ENCODE data around the gene MEMO1.
"Not testable (repeated sequence)": the region's sequence is repeated elsewhere in the genome, so short reads cannot be mapped to it uniquely, and the experiment has no call there.

MEMO1 gene

GRCh38 chr2:31935370-31935769 is 75.4 kb downstream of the MEMO1 start:
- no peak for DNase-seq (ENCODE audit: low spot score in 2 of 2)
- in situ Hi-C loops (cut with MboI; ENCODE audit: low sequenced_read_pairs), result no loop called here

GRCh38 chr2:31933066-31933465 is 77.7 kb downstream of the MEMO1 start:
- no peak for DNase-seq (ENCODE audit: low spot score in 2 of 2)
- H3K27me3 ChIP-seq (ENCODE audit: low read depth), result no peaks in the 10 kb centered on the region

More at GRCh38 chr2:31935370-31935769, 75.4 kb downstream of the MEMO1 start:
- no peak overlapping the region for H3K4me3 ChIP-seq
- H3K4me1 ChIP-seq, result no peaks in the 10 kb centered on the region
- H3K9me3 ChIP-seq, result no peaks in the 10 kb centered on the region
- H3K27me3 ChIP-seq (ENCODE audit: low read depth), result no peaks in the 10 kb centered on the region
- no peaks in the 10 kb centered on the region for H3K36me3 ChIP-seq (replicated peaks)

GRCh38 chr2:31932589-31932988 is 78.2 kb downstream of the MEMO1 start:
- in situ Hi-C loops (cut with MboI; ENCODE audit: low sequenced_read_pairs), result no loop called here
- H3K27me3 ChIP-seq (ENCODE audit: low read depth), result no peaks in the 10 kb centered on the region
- no peaks in the 10 kb centered on the region for H3K36me3 ChIP-seq (replicated peaks)
- no peak for DNase-seq (ENCODE audit: low spot score in 2 of 2)
- H3K4me3 ChIP-seq, result no peak overlapping the region
- no peaks in the 10 kb centered on the region for H3K4me1 ChIP-seq
- no peaks in the 10 kb centered on the region for H3K9me3 ChIP-seq

More at GRCh38 chr2:31933066-31933465, 77.7 kb downstream of the MEMO1 start:
- no peak overlapping the region for H3K4me3 ChIP-seq
- in situ Hi-C loops (cut with MboI; ENCODE audit: low sequenced_read_pairs), result no loop called here
- H3K4me1 ChIP-seq, result no peaks in the 10 kb centered on the region
- H3K36me3 ChIP-seq (replicated peaks), result no peaks in the 10 kb centered on the region
- no peaks in the 10 kb centered on the region for H3K9me3 ChIP-seq

DNA sequence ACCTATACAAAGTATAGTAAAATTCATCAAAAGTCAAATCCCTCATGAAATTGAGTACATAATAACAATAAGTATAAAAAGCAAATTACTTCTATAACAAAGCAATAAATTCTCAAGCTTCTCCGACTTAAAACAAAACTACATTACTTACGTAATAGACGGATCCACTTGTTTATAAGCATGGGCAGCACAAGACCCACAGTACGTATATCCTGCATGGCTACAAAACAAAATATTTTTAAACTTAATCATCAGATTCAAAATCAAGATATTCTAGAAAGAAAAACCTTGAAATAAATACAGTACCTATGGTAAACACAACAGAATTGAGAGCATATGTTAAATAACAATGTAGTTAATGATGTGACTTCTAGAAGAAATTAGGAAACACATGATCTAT is 78.9 kb downstream of the MEMO1 start:
- no peak for DNase-seq (ENCODE audit: low spot score in 2 of 2)
- Histone ChIP-seq H3K27me3 (ENCODE audit: low read depth) (no peaks in the 10 kb centered on the region), H3K36me3 (replicated peaks) (no peaks in the 10 kb centered on the region), H3K4me1 (no peaks in the 10 kb centered on the region), H3K9me3 (no peaks in the 10 kb centered on the region), H3K4me3 (no peak overlapping the region)
- in situ Hi-C loops (cut with MboI; ENCODE audit: low sequenced_read_pairs), result no loop called here

DNA sequence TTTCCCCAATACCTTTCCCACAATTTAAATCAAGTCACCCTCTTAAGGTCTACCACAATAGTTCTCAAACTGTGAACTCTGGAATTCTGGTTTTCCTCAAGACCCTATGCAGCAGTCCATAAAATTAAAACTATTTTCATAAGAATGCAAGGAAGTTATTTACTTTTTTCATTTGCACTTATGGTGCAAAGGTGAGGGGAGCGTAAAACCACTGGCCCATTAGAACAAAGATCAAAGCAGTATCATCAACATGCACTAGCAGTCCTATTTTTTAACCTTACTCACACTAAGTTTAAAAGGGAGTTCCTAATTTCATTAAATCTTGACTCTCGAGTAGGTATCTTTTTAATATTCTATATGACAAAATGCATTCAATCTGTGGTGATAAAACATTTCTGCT is 85.3 kb downstream of the MEMO1 start:
- Histone ChIP-seq H3K27me3 (ENCODE audit: low read depth) (no peaks in the 10 kb centered on the region), H3K36me3 (replicated peaks) (no peaks in the 10 kb centered on the region), H3K9me3 (no peaks in the 10 kb centered on the region), H3K4me1 (peaks cover 25% of the 10 kb centered on the region), H3K4me3 (no peak overlapping the region)
- no peak for DNase-seq (ENCODE audit: low spot score in 2 of 2)
- in situ Hi-C loops (cut with MboI; ENCODE audit: low sequenced_read_pairs), result no loop called here

GRCh38 chr2:31923662-31924061 is 87.1 kb downstream of the MEMO1 start:
- no peak for DNase-seq (ENCODE audit: low spot score in 2 of 2)
- Histone ChIP-seq H3K9me3 (no peaks in the 10 kb centered on the region), H3K4me1 (peaks cover 25% of the 10 kb centered on the region), H3K36me3 (replicated peaks) (no peaks in the 10 kb centered on the region), H3K27me3 (ENCODE audit: low read depth) (no peaks in the 10 kb centered on the region), H3K4me3 (no peak overlapping the region)
- in situ Hi-C loops (cut with MboI; ENCODE audit: low sequenced_read_pairs), result no loop called here

- H3K4me3 ChIP-seq, result no peak overlapping the region
- in situ Hi-C loops (cut with MboI; ENCODE audit: low sequenced_read_pairs), result no loop called here
- no peaks in the 10 kb centered on the region for H3K27me3 ChIP-seq (ENCODE audit: low read depth)
- DNase-seq (ENCODE audit: low spot score in 2 of 2), result no peak
- peaks cover 25% of the 10 kb centered on the region for H3K4me1 ChIP-seq
- H3K9me3 ChIP-seq, result no peaks in the 10 kb centered on the region
- H3K36me3 ChIP-seq (replicated peaks), result peaks cover under 1% of the 10 kb centered on the region; the same call in 1 of the 2 replicates
These were observed 88.0 kb downstream of the MEMO1 start for GRCh38 chr2:31922542-31923408.

- peaks cover 25% of the 10 kb centered on the region for H3K4me1 ChIP-seq
- H3K9me3 ChIP-seq, result no peaks in the 10 kb centered on the region
- peaks cover 5% of the 10 kb centered on the region; the same call in 1 of the 2 replicates for H3K36me3 ChIP-seq (replicated peaks)
- H3K4me3 ChIP-seq, result no peak overlapping the region
- DNase-seq (ENCODE audit: low spot score in 2 of 2), result no peak
- in situ Hi-C loops (cut with MboI; ENCODE audit: low sequenced_read_pairs), result no loop called here
- no peaks in the 10 kb centered on the region for H3K27me3 ChIP-seq (ENCODE audit: low read depth)
These were observed 89.8 kb downstream of the MEMO1 start for GRCh38 chr2:31920962-31921361.

- no peaks in the 10 kb centered on the region for H3K9me3 ChIP-seq
- no peak for DNase-seq (ENCODE audit: low spot score in 2 of 2)
- peaks cover 5% of the 10 kb centered on the region; the same call in 1 of the 2 replicates for H3K36me3 ChIP-seq (replicated peaks)
- H3K4me3 ChIP-seq, result no peak overlapping the region
- in situ Hi-C loops (cut with MboI; ENCODE audit: low sequenced_read_pairs), result no loop called here
- H3K4me1 ChIP-seq, result peaks cover 21% of the 10 kb centered on the region
- no peaks in the 10 kb centered on the region for H3K27me3 ChIP-seq (ENCODE audit: low read depth)
These were observed 91.3 kb downstream of the MEMO1 start for GRCh38 chr2:31919499-31919898.

- no peak for DNase-seq (ENCODE audit: low spot score in 2 of 2)
- H3K4me3 ChIP-seq, result no peak overlapping the region
- H3K36me3 ChIP-seq (replicated peaks), result no peaks in the 10 kb centered on the region; the same call in none of the 2 replicates
- no peaks in the 10 kb centered on the region for H3K27me3 ChIP-seq (ENCODE audit: low read depth)
- H3K4me1 ChIP-seq, result no peaks in the 10 kb centered on the region; the same call in 1 of the 2 replicates
- 0 out of 2 replicates have a peak, but pooled peaks cover 2% of the 10 kb centered on the region for H3K9me3 ChIP-seq
- in situ Hi-C loops (cut with MboI; ENCODE audit: low sequenced_read_pairs), result no loop called here
These were observed 101.1 kb downstream of the MEMO1 start for GRCh38 chr2:31909661-31910060.

GRCh38 chr2:31907491-31907890 is 103.3 kb downstream of the MEMO1 start:
- in situ Hi-C loops (cut with MboI; ENCODE audit: low sequenced_read_pairs); H3K9me3 ChIP-seq; DNase-seq (ENCODE audit: low spot score in 2 of 2); H3K4me1 ChIP-seq; H3K27me3 ChIP-seq (ENCODE audit: low read depth); H3K36me3 ChIP-seq (replicated peaks); H3K4me3 ChIP-seq: not testable (repeated sequence)

DNA sequence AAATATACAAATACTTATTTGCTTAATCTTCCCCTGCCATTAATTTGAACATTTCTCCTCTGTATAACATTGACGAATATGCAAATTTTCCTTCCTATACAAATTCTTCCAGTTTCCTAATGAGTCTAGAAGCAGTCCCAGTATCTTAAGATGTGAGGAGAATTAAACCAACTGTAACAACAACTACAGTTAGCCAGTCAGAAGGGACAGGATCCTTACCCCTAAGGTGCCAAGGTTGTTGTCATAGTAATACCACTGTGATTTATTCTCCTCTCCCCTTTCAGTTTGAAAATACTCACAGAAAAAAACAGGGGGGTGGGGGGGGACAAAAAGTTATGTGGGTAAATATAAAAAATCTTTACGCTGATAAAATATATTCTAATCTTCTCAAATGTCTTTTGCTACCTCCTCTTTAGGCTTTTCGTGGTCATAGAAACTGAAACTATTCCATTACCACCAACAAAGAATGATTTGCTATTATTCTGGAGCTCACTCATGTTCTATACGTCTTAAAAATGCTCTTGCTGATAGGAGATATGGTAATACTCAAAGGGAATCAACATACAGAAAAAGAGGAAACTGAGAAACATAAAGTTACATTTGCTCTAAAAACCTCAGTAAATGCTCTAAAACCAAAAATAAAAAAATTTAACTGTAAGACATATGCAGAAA is 107.6 kb downstream of the MEMO1 start:
- in situ Hi-C loops (cut with MboI; ENCODE audit: low sequenced_read_pairs), result no loop called here
- Histone ChIP-seq H3K27me3 (ENCODE audit: low read depth) (no peaks in the 10 kb centered on the region), H3K9me3 (no peaks in the 10 kb centered on the region), H3K4me1 (no peaks in the 10 kb centered on the region; the same call in 1 of the 2 replicates), H3K36me3 (replicated peaks) (peaks cover 3% of the 10 kb centered on the region; the same call in 1 of the 2 replicates), H3K4me3 (no peak overlapping the region)
- DNase-seq (ENCODE audit: low spot score in 2 of 2), result no peak

GRCh38 chr2:31901900-31902299 is 108.9 kb downstream of the MEMO1 start:
- Histone ChIP-seq H3K36me3 (replicated peaks) (peaks cover 3% of the 10 kb centered on the region; the same call in 1 of the 2 replicates), H3K4me3 (no peak overlapping the region), H3K27me3 (ENCODE audit: low read depth) (no peaks in the 10 kb centered on the region), H3K4me1 (no peaks in the 10 kb centered on the region), H3K9me3 (no peaks in the 10 kb centered on the region)
- in situ Hi-C loops (cut with MboI; ENCODE audit: low sequenced_read_pairs), result no loop called here
- DNase-seq (ENCODE audit: low spot score in 2 of 2), result no peak

- H3K4me1 ChIP-seq; in situ Hi-C loops (cut with MboI; ENCODE audit: low sequenced_read_pairs); DNase-seq (ENCODE audit: low spot score in 2 of 2); H3K27me3 ChIP-seq (ENCODE audit: low read depth); H3K4me3 ChIP-seq; H3K36me3 ChIP-seq (replicated peaks); H3K9me3 ChIP-seq: not testable (repeated sequence)
These were observed 110.7 kb downstream of the MEMO1 start for GRCh38 chr2:31900156-31900555.

Data from HAP-1 (cell line).